ENCODE results near the gene PTPRN2. TPM values are rescaled to one million over a fixed set of nuclear protein-coding genes. Genes with fewer than 3 reads are reported as not detected.
"Not testable (repeated sequence)": the region's sequence is repeated elsewhere in the genome, so short reads cannot be mapped to it uniquely, and the experiment has no call there.

The PTPRN2 gene
- total and polyA plus RNA-seq, 7 donors: 3.2 to 7.1 (median 5.5) TPM

- Histone ChIP-seq H3K36me3 (no peaks in the 10 kb centered on the region), H3K4me1 (no peaks in the 10 kb centered on the region), H3K27ac (no peak overlapping the region), H3K9me3 (peaks cover 0 to 13% (median 9%) of the 10 kb centered on the region in 4 donors), H3K4me3 (no peak overlapping the region), H3K27me3 (no peaks in the 10 kb centered on the region)
- DNase-seq: no peak
- intact Hi-C loops (cut with DNase I): no loop called here
- 81 to 85% methylated on average over 17 of the region's 17 CpGs for WGBS, 2 donors
- TF ChIP-seq CTCF (IDR thresholded peaks at IDR 0.05) (no peak), POLR2A (IDR thresholded peaks at IDR 0.05) (no peak), EP300 (IDR thresholded peaks at IDR 0.05) (no peak), POLR2AphosphoS5 (IDR thresholded peaks at IDR 0.05) (no peak)
These were observed 276.5 kb downstream of the PTPRN2 start for GRCh38 chr7:158310924-158311666.

- Histone ChIP-seq H3K27ac (no peak overlapping the region), H3K9me3 (peaks cover 0 to 13% (median 9%) of the 10 kb centered on the region in 4 donors), H3K4me3 (no peak overlapping the region), H3K4me1 (no peaks in the 10 kb centered on the region), H3K27me3 (no peaks in the 10 kb centered on the region), H3K36me3 (no peaks in the 10 kb centered on the region)
- WGBS, 2 donors: 91 to 94% methylated on average over 30 to 31 of the region's 33 CpGs
- DNase-seq: no peak
- intact Hi-C loops (cut with DNase I): no loop called here
- no peak for TF ChIP-seq CTCF (IDR thresholded peaks at IDR 0.05)
- no peak for TF ChIP-seq EP300 (IDR thresholded peaks at IDR 0.05)
- TF ChIP-seq POLR2AphosphoS5 (IDR thresholded peaks at IDR 0.05): no peak
- TF ChIP-seq POLR2A (IDR thresholded peaks at IDR 0.05): no peak
These were observed 277.5 kb downstream of the PTPRN2 start for GRCh38 chr7:158309868-158310763.

GRCh38 chr7:158308001-158308400, 279.6 kb downstream of the PTPRN2 start:
- H3K9me3 ChIP-seq: peaks cover 0 to 13% (median 7%) of the 10 kb centered on the region in 4 donors
- intact Hi-C loops (cut with DNase I): no loop called here
- no peak for TF ChIP-seq POLR2A (IDR thresholded peaks at IDR 0.05)
- no peak for TF ChIP-seq POLR2AphosphoS5 (IDR thresholded peaks at IDR 0.05)
- TF ChIP-seq EP300 (IDR thresholded peaks at IDR 0.05): no peak
- no peak for TF ChIP-seq CTCF (IDR thresholded peaks at IDR 0.05)
- no peaks in the 10 kb centered on the region for H3K4me1 ChIP-seq
- no peaks in the 10 kb centered on the region for H3K36me3 ChIP-seq
- H3K27ac ChIP-seq: no peak overlapping the region
- 61 to 75% methylated on average over 1 of the region's 1 CpG for WGBS, 2 donors
- H3K27me3 ChIP-seq: no peaks in the 10 kb centered on the region
- no peak for DNase-seq
- no peak overlapping the region for H3K4me3 ChIP-seq

- H3K36me3 ChIP-seq; H3K27me3 ChIP-seq; DNase-seq; H3K4me1 ChIP-seq; intact Hi-C loops (cut with DNase I); H3K27ac ChIP-seq; H3K4me3 ChIP-seq: not testable (repeated sequence)
- H3K9me3 ChIP-seq: peaks cover 0 to 13% (median 7%) of the 10 kb centered on the region in 4 donors
- 93 to 94% methylated on average over 6 of the region's 6 CpGs for WGBS, 2 donors
These were observed 283.6 kb downstream of the PTPRN2 start for GRCh38 chr7:158304072-158304471.

- no peak for DNase-seq
- H3K4me1 ChIP-seq: no peaks in the 10 kb centered on the region
- H3K36me3 ChIP-seq: no peaks in the 10 kb centered on the region
- H3K4me3 ChIP-seq: no peak overlapping the region
- 85 to 90% methylated on average over 4 of the region's 4 CpGs for WGBS, 2 donors
- no peaks in the 10 kb centered on the region for H3K27me3 ChIP-seq
- TF ChIP-seq POLR2AphosphoS5 (IDR thresholded peaks at IDR 0.05) (no peak), POLR2A (IDR thresholded peaks at IDR 0.05) (no peak), EP300 (IDR thresholded peaks at IDR 0.05) (no peak), CTCF (IDR thresholded peaks at IDR 0.05) (no peak)
- no peak overlapping the region for H3K27ac ChIP-seq
- intact Hi-C loops (cut with DNase I): no loop called here
- H3K9me3 ChIP-seq: peaks cover 0 to 9% (median 6%) of the 10 kb centered on the region in 4 donors
These were observed 284.5 kb downstream of the PTPRN2 start for GRCh38 chr7:158303121-158303520.

Data from sigmoid colon (tissue), 7 donors.